NCI-H2196 (cell line): Measurements from ENCODE around the gene HMCN2.

Experiments
- DNase-seq: peaks from one replicate; lab custom pipeline; 2025; ENCODE audit not compliant: unreplicated experiment; lab: John Stamatoyannopoulos, UW

HMCN2 gene

GRCh38 chr9:130288926-130289690 lies 23.5 kb downstream of the HMCN2 start:
- DNase-seq, result no peak

- no peak for DNase-seq
Measured at GRCh38 chr9:130289711-130290241, 24.2 kb downstream of the HMCN2 start.

GRCh38 chr9:130290291-130291181 lies 25.0 kb downstream of the HMCN2 start:
- DNase-seq, result no peak

DNA sequence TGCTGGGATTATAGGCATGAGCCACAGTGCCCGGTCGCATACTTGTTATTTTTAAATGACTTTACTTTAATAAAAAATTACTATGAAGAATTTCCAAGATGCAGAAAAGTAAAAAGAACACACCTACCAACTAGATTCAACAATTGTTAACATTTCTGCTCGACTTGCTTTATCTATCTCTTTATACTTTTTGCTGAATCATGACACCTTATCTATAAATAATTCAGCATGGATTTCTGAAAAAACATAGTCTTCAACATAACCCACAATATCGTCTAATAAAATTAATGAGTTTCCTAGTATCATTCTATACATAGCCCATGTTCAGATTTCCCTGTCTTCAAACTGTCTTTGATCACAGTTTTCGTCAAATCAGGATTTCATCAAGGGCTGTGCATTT lies 25.9 kb downstream of the HMCN2 start:
- DNase-seq, result no peak

- DNase-seq, result no peak
Measured at GRCh38 chr9:130292106-130292505, 26.5 kb downstream of the HMCN2 start.

DNA sequence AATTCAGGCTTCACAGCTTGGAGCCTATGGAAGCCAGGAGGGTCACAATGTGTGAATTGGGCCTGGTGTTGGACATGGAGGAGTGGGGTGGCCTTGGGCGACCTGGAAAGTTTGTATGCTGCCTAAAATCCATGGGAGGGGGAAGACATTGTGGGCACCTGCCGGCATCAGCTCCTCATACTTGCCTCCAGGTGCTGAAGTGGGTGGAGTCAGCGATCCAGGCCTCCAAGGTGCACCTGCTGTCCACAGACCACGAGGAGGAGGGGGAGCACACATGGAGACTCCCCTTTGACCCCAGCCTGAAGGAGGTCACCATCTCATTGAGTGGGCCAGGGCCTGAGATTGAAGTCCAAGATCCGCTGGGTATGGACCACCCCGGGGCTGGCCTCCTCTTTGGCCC lies 29.1 kb downstream of the HMCN2 start:
- DNase-seq, result no peak

- DNase-seq, result no peak
Measured at GRCh38 chr9:130295431-130295830, 29.9 kb downstream of the HMCN2 start.

DNA sequence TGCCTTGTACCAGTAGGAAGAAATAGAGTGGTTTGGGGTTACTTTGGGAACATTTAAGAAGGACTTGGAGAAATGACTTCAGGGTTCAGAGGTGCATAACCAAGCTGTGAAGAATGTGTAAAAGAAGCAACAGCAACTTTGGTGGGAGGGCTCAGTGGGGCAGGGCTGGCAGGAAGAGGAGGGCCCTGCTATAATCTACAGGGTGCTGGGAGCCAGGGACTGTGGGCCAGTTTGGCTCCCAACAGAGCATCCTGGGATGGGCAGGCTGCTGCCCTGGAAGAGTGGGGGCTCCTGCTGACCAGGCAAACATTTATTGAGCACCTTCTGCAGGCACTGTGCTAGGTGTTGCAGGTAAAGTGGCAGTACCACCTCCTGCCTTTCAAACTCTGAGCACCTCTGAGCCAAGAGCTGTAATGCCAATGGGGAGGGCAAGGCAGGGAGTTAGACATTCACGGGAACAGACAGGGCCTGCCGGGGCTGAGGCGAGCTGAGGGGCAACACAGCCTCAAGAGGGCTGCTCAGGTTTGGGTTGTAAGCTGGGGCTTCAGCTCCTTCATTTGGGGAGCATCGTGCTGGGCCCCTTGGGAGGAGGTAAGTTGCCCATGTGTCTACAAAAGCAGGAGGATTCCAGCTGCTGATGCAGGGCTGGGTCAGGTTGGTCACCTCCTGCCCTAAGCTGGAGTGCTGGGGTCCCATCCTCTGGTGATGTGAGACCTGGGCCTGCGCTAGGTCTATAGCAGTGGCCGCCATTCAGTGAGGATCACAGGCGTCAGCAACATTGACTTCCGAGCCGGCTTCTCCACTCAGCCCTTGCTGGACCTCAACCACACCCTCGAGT lies 30.6 kb downstream of the HMCN2 start:
- no peak for DNase-seq

- no peak for DNase-seq
Measured at GRCh38 chr9:130296783-130297055, 31.2 kb downstream of the HMCN2 start.

- no peak for DNase-seq
Measured at GRCh38 chr9:130297371-130297770, 31.8 kb downstream of the HMCN2 start.

GRCh38 chr9:130298662-130299279 lies 33.2 kb downstream of the HMCN2 start:
- no peak for DNase-seq

DNA sequence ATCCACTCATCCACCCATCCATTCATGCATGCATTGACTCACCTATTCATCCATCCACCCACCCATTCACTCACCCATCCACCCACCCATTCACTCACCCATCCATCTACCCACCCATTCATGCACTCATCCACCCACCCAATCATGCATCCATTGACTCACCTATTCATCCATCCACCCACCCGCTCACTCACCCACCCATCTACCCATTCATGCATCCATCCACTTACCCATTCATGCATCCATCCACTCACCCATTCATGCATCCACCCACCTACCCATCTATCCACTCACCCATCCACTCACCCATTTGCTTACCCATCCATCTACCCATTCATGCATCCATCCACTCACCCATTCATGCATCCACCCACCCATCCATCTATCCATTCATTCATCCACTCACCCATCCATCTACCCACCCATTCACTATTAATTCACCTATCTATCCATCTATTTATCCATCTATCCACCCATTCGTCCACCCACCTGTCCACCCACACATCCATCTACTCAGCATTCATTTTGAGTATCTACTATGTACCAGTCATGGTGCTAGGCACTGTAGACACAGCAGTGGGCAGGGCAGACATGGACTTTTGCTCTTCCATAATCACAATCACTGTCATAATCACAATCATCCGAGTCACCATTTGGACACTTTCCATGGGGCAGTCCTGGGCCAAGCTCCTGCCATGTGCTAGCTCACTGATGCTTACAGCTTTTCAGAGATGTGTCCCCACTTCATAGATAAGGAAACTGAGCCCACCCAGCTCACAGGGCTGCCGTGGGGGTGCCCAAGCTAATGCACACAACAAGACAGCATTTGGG lies 34.4 kb downstream of the HMCN2 start:
- no peak for DNase-seq

- DNase-seq, result no peak
Measured at GRCh38 chr9:130300739-130301138, 35.2 kb downstream of the HMCN2 start.

DNA sequence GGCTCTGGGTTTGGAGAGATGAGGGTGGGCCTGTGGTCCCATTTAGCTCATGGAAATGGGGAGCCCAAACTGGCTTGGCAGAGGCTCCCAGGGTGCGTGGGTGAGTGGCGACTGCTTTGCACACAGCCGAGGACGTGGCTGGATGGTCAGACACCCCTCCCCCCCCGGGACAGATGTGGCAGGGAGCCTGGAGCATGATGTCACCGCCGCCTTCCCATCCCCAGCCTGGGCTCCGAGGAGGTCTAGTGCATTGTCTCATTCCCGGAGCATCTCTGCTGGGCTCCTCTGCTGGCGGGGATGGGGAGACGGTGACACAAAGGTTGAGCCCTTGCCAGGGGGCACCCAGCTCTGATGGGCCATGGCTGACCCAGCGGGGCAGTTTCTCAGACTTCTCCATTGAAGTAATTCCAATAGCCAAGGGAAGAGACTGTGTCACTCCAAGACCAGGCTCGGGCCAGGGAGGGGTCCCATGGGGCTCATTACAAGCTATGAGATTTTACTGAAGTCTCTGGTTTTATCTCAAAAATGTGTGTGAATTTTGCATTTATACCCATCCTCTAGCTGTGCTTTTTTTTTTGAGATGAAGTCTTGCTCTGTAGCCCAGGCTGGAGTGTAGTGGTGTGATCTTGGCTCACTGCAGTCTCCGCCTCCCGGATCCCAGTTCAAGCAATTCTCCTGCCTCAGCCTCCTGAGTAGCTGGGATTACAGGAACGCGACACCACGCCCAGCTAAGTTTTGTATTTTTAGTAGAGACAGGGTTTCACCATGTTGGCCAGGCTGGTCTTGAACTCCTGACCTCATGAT lies 36.1 kb downstream of the HMCN2 start:
- no peak for DNase-seq

- DNase-seq, result no peak
Measured at GRCh38 chr9:130302785-130303612, 37.4 kb downstream of the HMCN2 start.

DNA sequence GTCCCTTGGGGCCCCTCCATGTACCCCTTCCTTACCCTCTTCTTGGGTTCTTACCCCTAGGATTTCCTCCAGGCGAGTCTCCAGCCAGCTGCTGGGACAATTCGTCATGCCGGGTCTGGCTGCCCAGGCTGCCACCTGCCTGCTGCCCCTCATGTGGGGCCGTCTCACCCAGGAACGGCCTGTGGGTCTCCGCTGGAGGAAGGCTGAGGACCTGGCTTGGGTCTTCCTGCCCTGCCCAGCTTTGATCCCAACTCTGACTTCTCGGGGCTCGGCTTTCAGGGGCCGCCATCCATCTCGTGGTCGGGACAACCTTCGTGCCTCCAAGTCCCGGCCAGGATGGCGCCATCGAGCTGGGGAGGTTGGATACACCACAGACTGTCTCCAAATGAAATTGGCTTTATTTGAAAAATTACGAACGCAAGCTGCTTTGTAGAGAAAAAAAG lies 38.1 kb downstream of the HMCN2 start:
- DNase-seq, result no peak

- no peak for DNase-seq
Measured at GRCh38 chr9:130304116-130304515, 38.6 kb downstream of the HMCN2 start.

DNA sequence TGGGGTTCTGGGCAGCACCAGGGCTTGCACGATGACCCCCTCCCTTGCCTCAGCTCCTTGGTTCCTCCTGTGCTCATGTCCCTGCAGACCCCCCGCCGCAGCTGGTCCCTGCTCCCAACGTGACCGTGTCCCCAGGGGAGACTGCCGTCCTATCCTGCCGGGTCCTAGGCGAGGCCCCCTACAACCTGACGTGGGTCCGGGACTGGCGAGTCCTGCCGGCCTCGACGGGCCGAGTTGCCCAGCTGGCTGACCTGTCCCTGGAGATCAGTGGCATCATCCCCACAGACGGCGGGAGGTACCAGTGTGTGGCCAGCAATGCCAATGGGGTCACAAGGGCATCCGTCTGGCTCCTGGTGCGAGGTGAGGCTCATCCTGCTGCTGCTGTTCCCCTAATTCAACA lies 39.1 kb downstream of the HMCN2 start:
- no peak for DNase-seq
